Stimulated activated CD8-positive, alpha-beta memory T cell treated with anti-CD3 and anti-CD28 coated beads, Interleukin-4, amount 100 ng/mL, for 48 hours (primary cell): ENCODE data around the gene VWA2.

ENCODE experiments used
- DNase-seq: peaks from one replicate; pipeline ENCODE4 v3.0.0-alpha.2; 2020

The VWA2 gene

GRCh38 chr10:114300036-114300645 lies 61.1 kb downstream of the VWA2 start:
- no peak for DNase-seq

- DNase-seq = no peak
Observed at GRCh38 chr10:114301177-114301576, 62.1 kb downstream of the VWA2 start.

DNA sequence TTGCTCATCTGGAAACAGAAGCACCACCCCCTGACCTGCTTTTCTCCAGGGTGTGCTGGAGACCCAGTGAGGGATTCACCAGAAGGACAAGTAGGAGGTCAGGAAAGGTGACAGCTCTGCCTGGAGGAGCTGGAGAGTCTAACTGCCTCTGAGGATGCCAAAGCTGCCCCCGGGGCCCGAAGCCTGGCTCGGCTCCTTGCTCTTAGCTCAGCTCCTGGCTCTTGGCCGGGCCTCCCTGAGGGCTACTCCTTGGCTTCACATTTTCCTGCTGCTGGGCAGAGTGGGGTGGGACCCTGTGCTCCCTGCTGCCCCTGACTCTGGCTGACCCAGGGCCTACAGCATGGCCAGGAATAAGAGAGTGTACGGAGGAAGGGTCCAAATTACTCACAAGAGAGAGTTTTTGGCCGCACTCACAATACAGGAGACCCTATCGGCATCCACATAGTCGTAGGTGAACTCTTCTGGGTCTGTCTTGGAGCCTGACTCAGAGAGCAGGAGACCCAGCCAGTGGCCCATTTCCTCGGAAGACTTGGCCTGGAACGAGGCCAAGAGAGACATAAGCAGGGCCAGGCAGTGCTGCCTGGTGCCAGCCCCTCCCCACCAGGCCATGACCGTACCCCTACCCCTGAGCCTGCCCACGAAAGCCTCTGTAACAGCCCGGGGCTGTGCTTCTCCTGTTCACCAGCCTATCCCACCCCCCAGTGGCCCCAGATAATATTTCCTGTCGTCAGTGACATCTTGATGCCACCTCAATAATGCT lies 63.1 kb downstream of the VWA2 start:
- no peak for DNase-seq

GRCh38 chr10:114303556-114303955 lies 64.5 kb downstream of the VWA2 start:
- no peak for DNase-seq

DNA sequence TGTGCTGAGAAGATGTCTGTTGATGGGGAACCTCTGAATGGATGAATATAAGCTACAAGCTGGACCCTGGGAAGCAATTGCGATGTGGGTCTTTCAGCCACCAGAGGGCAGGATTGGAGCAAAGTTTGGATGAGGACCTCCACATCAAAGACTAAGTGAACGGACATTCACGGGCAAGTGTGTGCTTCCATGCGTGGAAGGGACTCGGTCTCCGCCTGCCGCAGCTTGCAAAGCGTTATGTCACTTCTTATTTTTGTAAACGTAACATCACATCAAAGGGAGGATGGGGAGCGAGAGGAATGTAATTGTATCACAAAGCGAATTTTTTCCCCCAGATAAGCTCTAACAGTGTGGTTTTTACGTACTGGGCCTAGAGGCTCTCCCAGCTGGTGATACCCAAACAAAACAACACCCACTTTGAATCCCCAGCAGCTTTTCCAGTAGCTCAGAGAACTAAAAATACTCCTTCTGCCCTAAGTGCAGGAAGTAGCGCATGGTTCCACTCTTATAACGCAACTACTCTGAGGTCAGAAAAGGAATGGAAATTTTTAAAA lies 65.0 kb downstream of the VWA2 start:
- peak; percentile 87 for DNase-seq

DNA sequence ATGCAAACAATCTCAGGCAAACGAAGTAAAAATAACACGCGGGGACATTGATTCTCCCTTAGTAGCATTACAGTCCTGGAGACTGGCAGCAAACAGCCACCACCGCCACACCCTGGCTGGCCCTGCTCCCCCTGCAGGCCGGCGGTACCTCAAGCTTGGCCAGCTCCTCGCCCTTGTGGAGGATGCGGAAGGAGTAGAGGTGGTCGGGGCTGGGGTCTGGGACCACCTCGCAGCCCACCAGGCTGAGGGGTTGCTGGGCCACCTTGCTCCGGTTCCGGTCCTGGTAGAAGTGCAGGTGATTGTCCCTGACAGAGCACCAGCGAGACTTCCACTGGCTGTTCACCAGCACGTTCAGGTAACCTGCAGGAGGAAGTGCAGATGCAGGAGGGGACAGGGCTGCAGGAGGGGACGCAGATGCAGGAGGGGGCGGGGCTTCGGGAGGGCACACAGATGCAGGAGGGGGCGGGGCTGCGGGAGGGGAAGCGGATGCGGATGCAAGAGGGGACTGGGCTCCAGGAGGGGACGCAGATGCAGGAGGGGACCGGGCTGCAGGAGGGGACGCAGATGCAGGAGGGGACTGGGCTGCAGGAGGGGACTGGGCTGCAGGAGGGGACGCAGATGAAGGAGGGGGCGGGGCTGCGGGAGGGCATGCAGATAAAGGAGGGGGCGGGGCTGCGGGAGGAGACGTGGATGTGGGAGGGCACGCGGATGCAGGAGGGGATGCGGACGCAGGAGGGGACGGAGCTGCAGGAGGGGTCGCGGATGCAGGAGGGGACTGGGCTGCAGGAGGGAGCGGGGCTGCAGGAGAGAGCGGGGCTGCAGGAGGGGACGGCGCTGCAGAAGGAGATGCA lies 65.7 kb downstream of the VWA2 start:
- peak; percentile 77 for DNase-seq

- no peak for DNase-seq
Observed at GRCh38 chr10:114305521-114305925, 66.5 kb downstream of the VWA2 start.

GRCh38 chr10:114306116-114306973 lies 67.3 kb downstream of the VWA2 start:
- DNase-seq = no peak

GRCh38 chr10:114307731-114308130 lies 68.7 kb downstream of the VWA2 start:
- no peak for DNase-seq

DNA sequence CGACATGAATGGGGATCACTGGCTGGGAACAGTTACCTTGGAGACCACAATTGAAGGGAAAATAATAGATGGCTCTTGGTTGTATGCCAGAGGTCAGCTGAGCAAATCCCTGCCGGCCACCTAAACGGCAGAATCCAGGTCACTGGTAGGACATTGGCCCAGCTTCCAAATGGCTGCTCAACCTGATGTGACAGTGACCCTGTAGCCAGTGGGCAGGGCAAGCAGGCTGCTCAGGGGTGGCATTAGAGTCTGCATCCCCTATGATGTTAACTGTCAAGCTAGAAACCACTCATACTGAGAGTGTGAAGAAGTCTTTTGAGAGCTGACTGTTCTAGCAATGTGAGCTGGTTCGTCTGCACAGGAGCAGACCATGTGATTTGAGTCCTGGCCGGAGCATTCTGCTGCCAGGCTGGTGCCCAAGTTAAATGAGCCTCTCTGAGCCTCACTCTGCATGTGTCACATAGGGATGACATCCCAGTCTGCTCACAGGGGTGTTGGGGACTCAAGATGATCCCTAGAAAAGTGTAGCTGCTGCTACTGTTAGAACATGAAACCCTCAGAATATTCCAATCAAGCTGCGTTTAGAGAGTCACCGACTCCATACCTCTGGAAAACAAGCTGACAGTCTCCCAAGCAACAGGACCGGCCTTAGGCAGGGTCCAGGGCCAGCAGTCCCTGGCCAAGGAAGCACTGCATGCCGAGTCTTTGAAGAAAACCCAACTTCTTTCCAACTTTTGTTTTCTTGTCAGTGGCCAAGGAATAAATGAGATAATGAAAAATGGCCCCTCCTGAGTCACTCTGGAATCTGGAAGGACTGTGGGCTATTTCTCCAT lies 69.7 kb downstream of the VWA2 start:
- DNase-seq = no peak

DNA sequence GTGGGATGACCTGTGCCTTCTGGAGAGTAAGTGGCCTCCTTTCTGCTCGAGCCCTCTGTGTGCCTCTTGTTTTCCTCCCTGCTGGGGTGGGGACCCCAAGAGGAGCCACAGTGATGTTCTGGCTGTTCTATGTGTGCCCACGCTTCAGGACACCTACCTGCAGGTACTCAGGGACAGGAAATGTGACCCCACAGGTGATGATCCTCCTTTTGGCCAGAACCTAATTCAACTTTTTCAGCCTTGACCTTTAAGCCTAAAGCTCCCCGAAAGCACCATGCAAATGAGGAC lies 70.3 kb downstream of the VWA2 start:
- no peak for DNase-seq

DNA sequence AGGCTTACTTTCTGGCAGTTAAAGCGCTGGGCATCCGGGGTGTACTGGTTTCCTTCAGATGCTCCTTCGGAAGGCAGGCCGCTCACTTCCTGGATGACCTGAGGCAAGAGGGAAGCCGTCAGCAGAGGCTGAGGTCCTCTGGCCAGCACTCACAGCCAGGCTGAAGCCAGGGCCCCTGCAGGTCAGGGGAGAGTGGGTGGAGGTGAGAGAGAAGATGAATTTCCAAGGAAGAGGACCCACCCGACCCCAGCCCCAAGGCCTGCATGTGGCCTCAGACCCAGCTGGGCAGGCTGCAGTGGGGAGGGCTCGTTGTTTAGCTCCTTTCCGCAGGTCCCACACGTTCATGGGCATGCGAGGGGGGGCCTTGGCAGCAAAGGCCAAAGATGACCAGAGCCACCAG lies 71.3 kb downstream of the VWA2 start:
- DNase-seq = no peak

- no peak for DNase-seq
Observed at GRCh38 chr10:114311023-114311422, 72.0 kb downstream of the VWA2 start.

GRCh38 chr10:114311496-114312209 lies 72.6 kb downstream of the VWA2 start:
- no peak for DNase-seq

DNA sequence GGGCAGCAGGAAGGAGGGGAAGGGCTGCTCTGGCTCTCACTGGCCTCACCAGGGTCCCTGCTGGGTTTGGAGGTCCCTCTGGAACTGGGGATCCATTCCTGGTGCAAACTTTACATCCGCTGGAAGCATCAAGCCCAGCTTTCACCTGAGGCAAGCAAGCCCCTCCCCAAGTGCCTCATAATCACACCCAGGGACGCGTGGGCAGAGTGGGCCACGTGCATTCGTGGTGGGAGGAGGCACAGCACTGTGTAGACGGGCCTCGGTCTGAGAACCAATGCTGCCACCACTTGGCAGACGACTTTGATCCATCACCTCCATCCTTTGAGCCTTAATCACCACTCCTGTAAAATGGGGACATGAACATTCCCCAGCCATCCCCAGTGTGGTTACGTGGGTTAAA lies 74.1 kb downstream of the VWA2 start:
- DNase-seq = no peak

DNA sequence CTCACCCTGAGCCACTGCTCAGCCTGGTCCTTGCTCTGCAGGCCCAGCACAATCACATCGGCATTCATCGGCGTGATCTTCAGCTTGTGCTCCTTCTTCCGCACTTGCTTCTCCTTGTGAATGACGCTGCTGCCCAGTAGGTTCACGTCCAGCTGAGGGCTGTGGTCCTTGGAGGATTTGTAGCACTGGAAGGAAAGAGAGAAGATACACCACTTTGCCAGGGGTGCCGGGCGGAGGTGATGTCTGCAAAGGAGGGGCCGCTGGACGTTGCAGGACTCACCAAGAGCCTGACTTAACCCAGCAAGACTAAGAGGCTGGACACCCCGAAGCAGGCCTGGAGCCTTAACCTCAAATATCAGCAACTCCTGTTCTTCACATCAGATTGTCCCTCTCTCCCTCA lies 74.8 kb downstream of the VWA2 start:
- DNase-seq = no peak

DNA sequence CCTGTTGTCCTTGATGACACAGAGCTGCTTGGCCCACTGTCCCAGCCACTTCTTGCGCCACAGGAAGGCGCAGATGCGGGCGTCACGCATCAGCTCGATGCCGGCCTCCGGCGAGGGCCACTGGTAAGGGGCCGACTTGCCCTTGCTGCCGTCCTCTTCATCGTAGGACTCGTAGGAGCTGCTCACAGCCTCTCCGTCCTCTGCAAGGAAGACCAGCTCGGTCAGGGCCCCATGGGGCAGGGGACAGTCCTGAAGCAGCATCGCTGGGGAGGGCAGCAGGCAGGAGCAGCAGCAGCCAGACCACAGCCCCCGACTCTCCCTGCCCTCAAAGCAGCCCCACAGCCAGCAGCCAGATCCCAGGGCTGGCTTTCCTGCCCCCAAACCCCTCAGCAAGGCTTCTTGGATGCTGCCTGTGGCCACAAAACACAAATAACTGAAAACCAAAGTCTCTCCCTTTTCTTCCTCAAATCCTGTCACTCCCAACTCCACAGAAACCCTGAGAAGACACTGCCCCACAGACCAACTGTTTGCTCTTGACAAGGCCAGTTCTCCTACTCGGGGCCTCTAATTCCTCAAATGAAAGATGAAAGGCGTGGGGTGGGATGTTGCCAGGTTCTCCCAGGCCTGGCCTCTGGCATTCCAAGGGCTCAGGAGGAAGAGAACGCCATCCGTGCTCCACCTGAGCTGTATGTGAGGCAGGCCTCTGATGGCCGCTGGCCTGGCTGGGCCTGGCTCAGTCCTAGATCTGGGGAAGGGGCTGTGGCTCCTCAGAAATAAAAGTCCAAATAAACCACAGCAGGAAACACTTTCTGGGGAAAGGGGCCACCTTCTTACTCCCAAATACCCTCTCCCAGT lies 76.7 kb downstream of the VWA2 start:
- DNase-seq = no peak

DNA sequence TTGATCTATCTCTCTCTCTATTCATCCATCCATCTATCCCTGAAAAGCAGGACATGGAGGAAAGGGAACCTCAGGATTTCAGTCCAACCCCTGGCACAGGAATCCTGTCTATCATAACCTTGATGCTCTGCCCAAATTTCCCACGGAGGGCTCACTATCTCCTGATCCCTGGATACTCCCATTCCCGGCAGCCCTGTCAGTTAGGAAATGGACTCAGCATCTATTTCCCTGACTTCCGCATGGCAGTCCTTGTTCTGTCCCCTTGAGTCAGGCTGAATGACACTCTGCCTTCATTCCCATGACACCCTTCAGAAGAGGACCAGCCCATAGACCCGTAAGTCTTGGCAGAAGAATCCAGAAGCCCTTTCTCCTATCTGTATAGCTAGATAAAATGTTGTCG lies 77.7 kb downstream of the VWA2 start:
- DNase-seq = no peak

GRCh38 chr10:114319406-114320248 lies 80.6 kb downstream of the VWA2 start:
- no peak for DNase-seq
